ENCODE data around the gene ELP6. TPM values are rescaled to one million over a fixed set of nuclear protein-coding genes. Genes with fewer than 3 reads are reported as not detected.
"Not testable (repeated sequence)": the region's sequence is repeated elsewhere in the genome, so short reads cannot be mapped to it uniquely, and the experiment has no call there.

ELP6 gene
- total RNA-seq, 2 donors from 2014 or later: 14.9 to 16.7 TPM

GRCh38 chr3:47487265-47487664 is 26.2 kb downstream of the ELP6 start:
- Histone ChIP-seq H3K9me3 (no peaks in the 10 kb centered on the region), H3K4me3 (no peak overlapping the region), H3K27me3 (no peaks in the 10 kb centered on the region), H3K4me1 (no peaks in the 10 kb centered on the region), H3K27ac (no peak overlapping the region), H3K36me3 (no peaks in the 10 kb centered on the region)
- DNase-seq (ENCODE audit: low spot score): no peak
- no peak for TF ChIP-seq CTCF (IDR thresholded peaks at IDR 0.05)

- Histone ChIP-seq H3K36me3 (no peaks in the 10 kb centered on the region), H3K4me1 (no peaks in the 10 kb centered on the region), H3K27me3 (no peaks in the 10 kb centered on the region), H3K4me3 (no peak overlapping the region), H3K9me3 (no peaks in the 10 kb centered on the region), H3K27ac (no peak overlapping the region)
- no peak for TF ChIP-seq CTCF (IDR thresholded peaks at IDR 0.05)
- no peak for DNase-seq (ENCODE audit: low spot score)
These were observed 27.7 kb downstream of the ELP6 start for GRCh38 chr3:47485812-47486211.

GRCh38 chr3:47482366-47482765 is 31.1 kb downstream of the ELP6 start:
- Histone ChIP-seq H3K4me1 (no peaks in the 10 kb centered on the region), H3K9me3 (no peaks in the 10 kb centered on the region), H3K36me3 (no peaks in the 10 kb centered on the region), H3K4me3 (no peak overlapping the region), H3K27me3 (no peaks in the 10 kb centered on the region), H3K27ac (no peak overlapping the region)
- no peak for DNase-seq (ENCODE audit: low spot score)
- TF ChIP-seq CTCF (IDR thresholded peaks at IDR 0.05): no peak

GRCh38 chr3:47481763-47482162 is 31.7 kb downstream of the ELP6 start:
- not testable (repeated sequence) for DNase-seq (ENCODE audit: low spot score); H3K4me1 ChIP-seq; H3K27ac ChIP-seq; H3K36me3 ChIP-seq; H3K27me3 ChIP-seq; H3K4me3 ChIP-seq; H3K9me3 ChIP-seq

GRCh38 chr3:47480267-47480666 is 33.2 kb downstream of the ELP6 start:
- H3K4me1 ChIP-seq: peaks cover 0 to 10% of the 10 kb centered on the region in 2 donors
- not testable (repeated sequence) for H3K4me3 ChIP-seq; H3K9me3 ChIP-seq; H3K36me3 ChIP-seq; DNase-seq (ENCODE audit: low spot score); H3K27me3 ChIP-seq; H3K27ac ChIP-seq

- peaks cover 0 to 13% of the 10 kb centered on the region in 2 donors for H3K4me1 ChIP-seq
- H3K9me3 ChIP-seq: no peaks in the 10 kb centered on the region
- H3K27me3 ChIP-seq: no peaks in the 10 kb centered on the region
- DNase-seq (ENCODE audit: low spot score): no peak
- no peak overlapping the region for H3K27ac ChIP-seq
- H3K4me3 ChIP-seq: no peak overlapping the region
- no peak for TF ChIP-seq CTCF (IDR thresholded peaks at IDR 0.05)
- no peaks in the 10 kb centered on the region for H3K36me3 ChIP-seq
These were observed 33.7 kb downstream of the ELP6 start for GRCh38 chr3:47479826-47480160.

- Histone ChIP-seq H3K4me3 (no peak overlapping the region), H3K36me3 (no peaks in the 10 kb centered on the region), H3K9me3 (no peaks in the 10 kb centered on the region), H3K4me1 (peaks cover 0 to 27% of the 10 kb centered on the region in 2 donors), H3K27ac (no peak overlapping the region), H3K27me3 (no peaks in the 10 kb centered on the region)
- no peak for TF ChIP-seq CTCF (IDR thresholded peaks at IDR 0.05)
- DNase-seq (ENCODE audit: low spot score): no peak
These were observed 35.5 kb downstream of the ELP6 start for GRCh38 chr3:47478022-47478421.

All from right atrium auricular region (tissue), 2 donors.